Adrenal gland (tissue), 12 donors: ENCODE measurements around the gene RYR3. TPM values are rescaled to one million over a fixed set of nuclear protein-coding genes. Genes with fewer than 3 reads are reported as not detected.

Source experiments
- DNase-seq, 7 donors: peaks; one replicate each; pipeline ENCODE4 v3.0.0-alpha.2; 2019 to 2020
- H3K27ac ChIP-seq, 5 donors: fragments of 200-600 bp; sonication (generic) in 4 of 5; 1 replicate in 3 of 5; 2 replicates in 2 of 5; pipeline versions ENCODE4 v1.5.1 to v1.8.0; 2016 to 2020; ENCODE audit warnings: mild to moderate bottlenecking in 1 of 5
- H3K27me3 ChIP-seq: fragments of 200-600 bp; 2 replicates; pipeline ENCODE4 v1.8.0; 2021
- H3K36me3 ChIP-seq, 2 donors: fragments of 200-600 bp; replicated peaks in 1 of 2; 1 replicate in 1 of 2; 2 replicates in 1 of 2; pipeline versions ENCODE4 v1.5.1 to v1.8.0; 2018 to 2022
- H3K4me1 ChIP-seq, 2 donors: fragments of 200-600 bp; replicated peaks in 1 of 2; 1 replicate in 1 of 2; 2 replicates in 1 of 2; pipeline versions ENCODE4 v1.5.1 to v1.8.0; 2018 to 2021
- H3K4me3 ChIP-seq, 4 donors: fragments of 200-600 bp; sonication (generic) in 3 of 4; one replicate each; pipeline ENCODE4 v1.5.1; 2016 to 2018
- H3K9me3 ChIP-seq, 3 donors: fragments of 200-600 bp; sonication (generic) in 1 of 3; replicated peaks in 1 of 3; 1 replicate in 2 of 3; 2 replicates in 1 of 3; pipeline versions ENCODE4 v1.5.1 to v1.8.0; 2016 to 2021
- POLR2A ChIP-seq, 2 donors: fragments of 450-650 bp; IDR thresholded peaks; one replicate each; pipeline ENCODE4 v1.6.1; 2017; ENCODE audit warnings: antibody characterized with exemption in 2 of 2, mild to moderate bottlenecking in 2 of 2, moderate library complexity in 1 of 2
- WGBS, 4 donors: extraction: QIAGEN DNeasy Blood & Tissue Kit in 2 of 4; methylation state at CpG; one replicate each; pipeline versions ENCODE4 v1.1.5 to v1.1.7; 2013 to 2017; 5-methylcytosine and 5-hydroxymethylcytosine counted together
- intact Hi-C, 2 donors: fragments of 100-400 bp; cut with DNase I; formaldehyde crosslinking; loops; one replicate each; pipeline versions ENCODE4 v1.14.1 to v1.15.0; 2022 to 2023
- polyA plus RNA-seq, 3 donors: library from polyadenylated mRNA; stranded (reverse); fragments of 200-250 nt in 2 of 3; fragments of 350-450 nt in 1 of 3; fragmentation: Illumina TruSeq in 1 of 3; extraction: RNeasy Lipid Tissue Mini Kit (QIAGEN cat#74804) in 1 of 3; gene quantifications; one replicate each; pipeline ENCODE4 v1.2.3, GENCODE V29; 2013 to 2014
- total RNA-seq, 9 donors: library from RNA; depleted of rRNA in 4 of 9; stranded (reverse); fragments of >200 nt in 4 of 9; fragments of 120-200 nt in 1 of 9; fragmentation: NEBNext Ultra II Directional in 1 of 9; extraction: Animal tissue kit (Norgen Biotek cat#: 25700) in 1 of 9; gene quantifications; one replicate each; pipeline versions ENCODE4 v1.1.0 to v1.2.4, GENCODE V29; 2013 to 2023
- TF ChIP-seq, protein P1 (sequence below), 6 experiments: fragments of 450-650 bp in 4 of 6; fragments of 200-600 bp in 2 of 6; sonication (generic) in 1 of 6; IDR thresholded peaks; 1 replicate in 5 of 6; 2 replicates in 1 of 6; pipeline versions ENCODE4 v1.5.1 to v1.8.0; 2016 to 2021; ENCODE audit warnings: antibody characterized with exemption in 6 of 6, mild to moderate bottlenecking in 2 of 6, moderate library complexity in 1 of 6
- donor health status: healthy with polysubstance abuse.
- donor health status: Bipolar disorder and iron deficiency.
- donor health status: DM: yes; HTN: yes; CAD: no.
- donor health status: DM: no; HTN: no; CAD: no.
- donor health status: DM: no; HTN: no; CAD: no.
- donor health status: DM: yes; HTN: yes; CAD: no.

RYR3 gene
- total and polyA plus RNA-seq, 12 donors: 0.32 to 60.7 (median 3.4) TPM

DNA sequence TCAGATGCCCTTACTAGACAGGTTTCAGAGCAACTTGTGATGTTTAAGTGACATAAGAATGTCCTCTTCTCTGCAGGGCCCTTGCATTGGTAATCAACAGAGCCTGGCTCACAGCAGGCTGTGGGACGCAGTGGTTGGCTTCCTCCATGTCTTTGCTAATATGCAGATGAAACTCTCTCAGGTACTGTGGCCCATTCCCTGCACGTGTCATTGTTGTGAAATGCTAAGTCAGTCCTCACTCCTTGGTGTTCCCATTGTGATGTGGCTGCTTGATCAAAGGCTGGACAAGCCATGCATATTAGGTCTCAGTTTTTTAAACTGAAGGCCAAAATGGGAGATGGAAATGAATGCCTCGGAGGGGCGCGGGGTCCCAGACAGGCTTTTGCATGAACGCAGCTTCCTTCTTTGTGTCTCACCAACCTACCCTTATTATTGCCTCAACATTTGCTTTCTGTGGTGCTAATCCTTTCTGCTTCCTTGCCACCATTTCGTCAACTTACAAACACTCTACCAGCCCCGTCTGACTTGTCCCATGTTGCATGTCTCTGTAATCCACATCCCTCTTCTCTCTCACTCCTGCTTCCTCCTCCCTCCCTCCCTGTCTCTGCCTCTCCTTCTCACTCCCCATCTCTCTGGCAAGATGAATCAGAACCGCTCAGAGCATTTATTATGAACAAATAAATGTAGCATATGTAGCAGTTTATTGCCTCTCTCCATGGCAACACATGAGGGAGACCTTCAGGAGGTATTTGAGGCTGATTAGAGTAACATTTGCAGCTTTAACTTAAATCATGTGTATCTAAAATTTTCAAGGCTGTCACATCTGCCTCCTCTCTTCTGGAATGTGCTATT, 524.4 kb downstream of the RYR3 start:
- Histone ChIP-seq H3K27ac (no peak overlapping the region), H3K4me1 (no peaks in the 10 kb centered on the region), H3K36me3 (no peaks in the 10 kb centered on the region), H3K27me3 (no peaks in the 10 kb centered on the region), H3K9me3 (no peaks in the 10 kb centered on the region), H3K4me3 (no peak overlapping the region)
- no peak for DNase-seq
- intact Hi-C loops: no loop called here
- 56 to 58% (median 57%) methylated on average over 9 of the region's 9 CpGs for WGBS, 4 donors
- TF ChIP-seq POLR2A (IDR thresholded peaks at IDR 0.05): no peak
- TF ChIP-seq, protein P1, sequence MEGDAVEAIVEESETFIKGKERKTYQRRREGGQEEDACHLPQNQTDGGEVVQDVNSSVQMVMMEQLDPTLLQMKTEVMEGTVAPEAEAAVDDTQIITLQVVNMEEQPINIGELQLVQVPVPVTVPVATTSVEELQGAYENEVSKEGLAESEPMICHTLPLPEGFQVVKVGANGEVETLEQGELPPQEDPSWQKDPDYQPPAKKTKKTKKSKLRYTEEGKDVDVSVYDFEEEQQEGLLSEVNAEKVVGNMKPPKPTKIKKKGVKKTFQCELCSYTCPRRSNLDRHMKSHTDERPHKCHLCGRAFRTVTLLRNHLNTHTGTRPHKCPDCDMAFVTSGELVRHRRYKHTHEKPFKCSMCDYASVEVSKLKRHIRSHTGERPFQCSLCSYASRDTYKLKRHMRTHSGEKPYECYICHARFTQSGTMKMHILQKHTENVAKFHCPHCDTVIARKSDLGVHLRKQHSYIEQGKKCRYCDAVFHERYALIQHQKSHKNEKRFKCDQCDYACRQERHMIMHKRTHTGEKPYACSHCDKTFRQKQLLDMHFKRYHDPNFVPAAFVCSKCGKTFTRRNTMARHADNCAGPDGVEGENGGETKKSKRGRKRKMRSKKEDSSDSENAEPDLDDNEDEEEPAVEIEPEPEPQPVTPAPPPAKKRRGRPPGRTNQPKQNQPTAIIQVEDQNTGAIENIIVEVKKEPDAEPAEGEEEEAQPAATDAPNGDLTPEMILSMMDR (IDR thresholded peaks at IDR 0.05): no peak

DNA sequence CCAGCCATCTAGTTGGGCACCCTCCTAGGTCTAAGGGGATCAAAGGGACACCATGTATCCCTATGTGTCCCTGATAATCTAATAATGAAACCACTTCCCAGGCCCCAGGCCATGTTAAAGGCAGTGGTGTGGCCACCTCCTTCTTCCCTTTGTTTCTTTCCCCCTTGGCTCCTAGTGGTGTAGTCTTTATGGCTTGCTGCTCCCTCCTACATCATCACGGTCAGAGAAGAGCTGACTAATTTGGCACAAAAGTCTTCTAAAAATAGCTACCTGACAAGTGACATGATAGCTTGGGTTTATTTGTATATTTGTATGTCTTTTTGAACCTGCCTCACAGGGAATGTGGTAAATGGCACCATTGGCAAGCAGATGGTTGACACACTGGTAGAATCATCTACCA, 526.5 kb downstream of the RYR3 start:
- Histone ChIP-seq H3K27me3 (no peaks in the 10 kb centered on the region), H3K4me3 (no peak overlapping the region), H3K27ac (no peak overlapping the region), H3K4me1 (no peaks in the 10 kb centered on the region), H3K9me3 (no peaks in the 10 kb centered on the region), H3K36me3 (no peaks in the 10 kb centered on the region)
- 50 to 80% (median 65%) methylated on average over 1 of the region's 1 CpG for whole genome bisulfite sequencing, 4 donors
- DNase-seq: no peak
- intact Hi-C loops: no loop called here
- no peak for TF ChIP-seq POLR2A (IDR thresholded peaks at IDR 0.05)
- TF ChIP-seq, protein P1 (IDR thresholded peaks at IDR 0.05): no peak

GRCh38 chr15:33839540-33839939, 528.8 kb downstream of the RYR3 start:
- Histone ChIP-seq H3K27me3 (no peaks in the 10 kb centered on the region), H3K36me3 (no peaks in the 10 kb centered on the region), H3K4me1 (no peaks in the 10 kb centered on the region), H3K4me3 (no peak overlapping the region), H3K9me3 (no peaks in the 10 kb centered on the region), H3K27ac (no peak overlapping the region)
- DNase-seq: no peak
- 88 to 95% (median 92%) methylated on average over 2 of the region's 2 CpGs for WGBS, 4 donors
- TF ChIP-seq, protein P1 (IDR thresholded peaks at IDR 0.05): no peak
- no peak for TF ChIP-seq POLR2A (IDR thresholded peaks at IDR 0.05)
- intact Hi-C loops: no loop called here

- Histone ChIP-seq H3K27ac (no peak overlapping the region), H3K4me1 (no peaks in the 10 kb centered on the region), H3K9me3 (no peaks in the 10 kb centered on the region), H3K4me3 (no peak overlapping the region), H3K27me3 (no peaks in the 10 kb centered on the region), H3K36me3 (no peaks in the 10 kb centered on the region)
- DNase-seq: no peak
- 87 to 91% (median 89%) methylated on average over 3 of the region's 3 CpGs for WGBS, 4 donors
- intact Hi-C loops: no loop called here
- TF ChIP-seq POLR2A (IDR thresholded peaks at IDR 0.05): no peak
- TF ChIP-seq, protein P1 (IDR thresholded peaks at IDR 0.05): no peak
Observed at GRCh38 chr15:33840615-33841014, 529.8 kb downstream of the RYR3 start.
